Renal cortex interstitium (tissue), 11 donors: Measurements from ENCODE around the gene ACTG2. TPM values are rescaled to one million over a fixed set of nuclear protein-coding genes. Genes with fewer than 3 reads are reported as not detected.

ENCODE experiments used
- DNase-seq, 11 donors: peaks; one replicate each; pipeline ENCODE4 v3.0.0-alpha.2; 2013; ENCODE audit warnings: low read depth in 9 of 11, low spot score in 4 of 11; ENCODE audit errors: extremely low read depth in 1 of 11
- polyA plus RNA-seq, 3 donors: library from polyadenylated mRNA; unstranded; fragments of 120-200 nt; gene quantifications; one replicate each; pipeline ENCODE4 v1.2.1, GENCODE V29; 2013; ENCODE audit not compliant: insufficient read length in 3 of 3

The ACTG2 gene
- polyA plus RNA-seq, 3 donors = 0.50 to 0.89 (median 0.51) TPM

- DNase-seq = peak in 3 of 11 donors; percentile 10 to 50 (median 38)
Measured at GRCh38 chr2:73908689-73909652, 16.2 kb downstream of the ACTG2 start.

- DNase-seq = no peak
Measured at GRCh38 chr2:73910873-73911547, 18.2 kb downstream of the ACTG2 start.

DNA sequence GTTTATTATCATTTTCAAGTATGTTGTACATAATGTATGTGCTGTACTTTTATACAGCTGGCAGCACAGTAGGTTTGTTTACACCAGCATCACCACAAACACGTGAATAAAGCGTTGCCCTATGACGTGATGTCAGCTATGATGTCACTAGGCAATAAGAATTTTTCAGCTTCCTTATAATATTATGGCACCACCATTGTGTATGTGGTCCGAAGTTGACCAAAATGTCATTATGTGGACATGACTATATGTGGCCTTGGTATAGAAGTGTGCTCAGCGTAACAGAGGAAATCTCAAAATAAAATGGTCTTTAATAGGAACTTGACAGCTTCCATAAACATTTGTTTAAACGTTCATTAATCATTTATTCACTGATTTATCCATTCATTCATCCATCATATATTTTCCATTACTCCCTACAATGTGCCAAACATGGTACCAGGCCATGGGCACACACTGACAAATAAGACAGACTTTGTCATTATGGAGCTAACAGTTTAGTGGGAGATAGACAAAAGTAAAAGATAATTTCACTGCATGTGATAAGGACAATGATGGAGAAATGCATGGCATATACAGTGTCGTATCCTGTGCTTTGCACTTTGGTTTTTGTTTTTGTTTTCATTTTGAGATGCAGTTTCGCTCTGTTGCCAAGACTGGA lies 18.9 kb downstream of the ACTG2 start:
- DNase-seq = no peak

DNA sequence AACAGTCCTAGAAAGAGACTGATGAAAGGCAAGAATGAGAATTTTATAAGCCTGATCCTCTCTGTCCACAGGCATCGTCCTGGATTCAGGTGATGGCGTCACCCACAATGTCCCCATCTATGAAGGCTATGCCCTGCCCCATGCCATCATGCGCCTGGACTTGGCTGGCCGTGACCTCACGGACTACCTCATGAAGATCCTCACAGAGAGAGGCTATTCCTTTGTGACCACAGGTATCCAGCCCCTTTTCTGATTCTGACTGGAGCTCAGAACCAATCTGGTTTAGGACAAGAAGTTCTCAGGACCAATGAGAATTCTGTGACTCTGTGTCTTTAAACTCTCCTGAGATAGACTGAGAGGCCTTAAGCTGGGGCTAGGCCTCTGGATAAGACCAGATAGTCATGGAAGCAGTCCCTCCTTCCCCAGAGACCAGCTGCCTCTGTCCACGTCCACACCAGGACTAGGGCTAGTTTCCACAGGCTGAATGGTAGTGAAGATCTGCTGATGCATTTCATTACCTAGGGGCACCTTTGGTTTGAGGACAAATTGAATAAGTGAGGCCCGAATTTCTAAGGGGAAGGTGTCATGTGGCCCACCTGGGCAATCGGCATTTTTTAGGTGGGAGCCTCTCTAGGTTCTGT lies 20.7 kb downstream of the ACTG2 start:
- no peak for DNase-seq

DNA sequence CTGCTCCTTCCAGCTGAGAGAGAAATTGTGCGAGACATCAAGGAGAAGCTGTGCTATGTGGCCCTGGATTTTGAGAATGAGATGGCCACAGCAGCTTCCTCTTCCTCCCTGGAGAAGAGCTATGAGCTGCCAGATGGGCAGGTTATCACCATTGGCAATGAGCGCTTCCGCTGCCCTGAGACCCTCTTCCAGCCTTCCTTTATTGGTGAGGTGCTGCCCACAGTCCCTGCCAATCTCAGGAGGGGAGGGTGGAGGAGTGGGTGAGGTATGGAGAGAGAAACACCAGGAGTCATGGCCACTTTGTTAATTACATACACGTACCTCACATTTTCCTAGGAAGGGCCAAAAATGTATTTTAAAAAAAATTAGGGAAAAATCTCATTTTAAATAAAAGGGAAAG lies 21.9 kb downstream of the ACTG2 start:
- DNase-seq = no peak

DNA sequence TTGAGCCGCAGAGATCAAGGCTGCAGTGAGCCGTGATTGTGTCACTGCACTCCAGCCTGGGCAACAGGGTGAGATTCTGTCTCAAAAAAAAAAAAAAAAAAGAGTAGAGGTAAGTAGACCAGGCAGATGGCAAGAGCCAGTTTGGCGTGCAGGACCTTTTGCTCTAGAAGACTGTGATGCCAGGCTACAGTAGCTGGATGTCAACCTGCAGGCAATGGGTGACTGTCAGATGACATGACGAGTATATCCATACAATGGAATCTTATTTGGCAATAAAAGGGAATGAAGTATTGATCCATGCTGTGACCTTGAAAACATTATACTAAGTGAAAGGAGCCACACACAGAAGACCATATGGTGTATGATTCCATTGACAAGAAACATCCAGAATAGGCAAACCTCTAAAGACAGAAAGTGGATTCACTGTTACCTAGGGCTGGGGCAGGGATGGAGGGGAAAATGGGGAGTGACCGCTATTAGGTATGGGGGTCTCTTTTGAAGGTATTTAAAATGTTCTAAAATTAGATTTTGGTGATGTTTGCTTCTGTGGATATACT lies 22.7 kb downstream of the ACTG2 start:
- no peak for DNase-seq

DNA sequence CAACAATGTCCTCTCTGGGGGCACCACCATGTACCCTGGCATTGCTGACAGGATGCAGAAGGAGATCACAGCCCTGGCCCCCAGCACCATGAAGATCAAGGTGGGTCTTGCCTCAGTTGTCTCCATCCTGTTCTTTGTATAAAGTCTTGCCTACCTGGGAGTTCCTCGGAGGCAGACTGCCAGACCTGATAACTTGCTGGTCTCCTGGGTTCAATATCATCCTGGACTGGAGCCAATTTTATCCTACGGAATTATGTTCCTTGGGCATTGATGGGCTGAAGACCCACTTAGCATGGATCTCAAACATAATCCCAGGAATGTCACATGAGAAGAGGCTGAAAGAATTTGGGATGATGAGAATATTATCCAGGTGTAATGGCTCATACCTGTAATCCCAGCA lies 23.9 kb downstream of the ACTG2 start:
- DNase-seq = no peak

DNA sequence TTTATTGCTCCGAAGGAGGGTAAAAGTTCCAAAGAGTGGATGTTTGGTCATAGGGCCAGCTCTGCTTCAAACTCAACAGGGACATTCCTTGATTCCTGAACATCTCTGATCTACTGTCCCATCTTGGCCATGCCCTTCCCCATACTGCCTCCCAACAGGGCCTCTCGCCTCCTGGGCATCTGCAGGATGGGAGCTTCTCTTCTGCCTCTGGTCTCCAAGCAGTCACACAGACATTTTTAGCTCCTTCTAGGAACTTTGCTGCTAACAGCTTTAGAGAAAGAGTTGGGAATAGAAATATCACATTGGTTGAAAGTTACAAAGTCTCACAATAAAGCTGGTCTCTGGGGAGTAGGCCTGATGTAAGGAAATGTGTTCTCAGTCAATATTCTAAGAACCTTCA lies 24.5 kb downstream of the ACTG2 start:
- DNase-seq = no peak

- no peak for DNase-seq
Measured at GRCh38 chr2:73917696-73918207, 24.9 kb downstream of the ACTG2 start.

DNA sequence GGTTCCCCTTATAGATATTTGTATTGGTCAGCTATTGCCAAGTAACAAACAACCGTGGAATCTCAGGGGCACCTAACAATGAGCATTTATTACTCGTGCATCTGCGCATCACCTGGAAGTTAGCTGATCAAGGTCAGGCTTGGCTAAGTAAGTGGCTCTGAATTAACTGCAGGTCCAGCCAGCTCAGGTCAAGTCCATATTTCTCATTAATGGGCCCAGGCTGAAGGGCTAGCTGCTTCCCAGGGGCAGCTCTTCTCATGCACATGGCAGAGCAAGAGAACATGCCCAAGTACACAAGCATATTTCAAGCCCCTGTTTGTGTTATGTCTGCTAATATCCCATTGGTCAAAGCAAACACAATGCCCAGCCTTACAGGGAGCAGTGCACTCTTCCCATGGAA lies 26.0 kb downstream of the ACTG2 start:
- no peak for DNase-seq

DNA sequence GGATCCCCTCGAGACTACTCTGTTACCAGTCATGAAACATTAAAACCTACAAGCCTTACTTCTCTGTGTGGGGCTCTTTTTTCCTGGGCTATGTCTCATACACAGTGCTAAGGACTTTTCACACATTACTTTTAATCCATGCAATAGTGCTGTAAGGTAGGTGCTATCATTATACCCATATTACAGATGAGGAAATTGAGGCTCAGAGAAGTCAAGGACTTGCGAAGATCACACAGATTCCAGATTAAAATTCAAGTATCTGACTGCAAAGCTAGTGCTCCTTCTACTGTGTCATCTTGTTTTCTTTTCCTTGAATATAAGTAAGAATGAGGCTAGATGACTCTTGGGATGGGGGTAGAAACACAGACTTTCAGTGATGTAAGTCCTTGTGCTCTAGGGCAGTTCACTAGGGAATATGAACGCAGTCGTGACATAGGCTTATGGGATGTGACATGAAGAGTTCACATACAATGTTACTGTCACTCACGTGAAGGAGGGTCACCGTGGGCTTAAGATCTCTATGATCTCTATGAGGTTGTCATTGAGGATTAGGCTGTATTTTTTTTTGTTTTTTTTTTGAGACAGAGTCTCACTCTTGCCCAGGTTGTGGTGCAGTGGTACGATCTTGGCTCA lies 26.9 kb downstream of the ACTG2 start:
- no peak for DNase-seq

- DNase-seq = no peak
Measured at GRCh38 chr2:73920577-73921545, 28.1 kb downstream of the ACTG2 start.

DNA sequence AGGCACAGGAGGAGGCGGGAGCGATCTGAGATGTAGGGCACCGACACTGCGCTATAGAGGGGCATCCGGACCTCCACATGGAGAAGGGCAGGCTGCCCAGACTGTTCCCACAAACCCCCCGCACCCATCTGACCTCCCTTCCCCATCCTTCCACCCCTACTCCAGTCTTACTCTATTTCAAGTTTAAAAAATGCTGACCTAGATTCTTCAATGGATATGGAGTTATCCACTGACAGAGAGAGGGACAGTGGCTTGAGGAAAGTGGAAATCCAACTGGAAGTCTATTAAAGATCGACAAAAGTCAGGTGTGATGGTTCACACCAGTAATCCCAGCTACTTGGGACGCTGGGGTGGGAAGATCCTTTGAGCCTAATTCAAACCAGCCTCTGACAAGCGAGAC lies 28.8 kb downstream of the ACTG2 start:
- no peak for DNase-seq

DNA sequence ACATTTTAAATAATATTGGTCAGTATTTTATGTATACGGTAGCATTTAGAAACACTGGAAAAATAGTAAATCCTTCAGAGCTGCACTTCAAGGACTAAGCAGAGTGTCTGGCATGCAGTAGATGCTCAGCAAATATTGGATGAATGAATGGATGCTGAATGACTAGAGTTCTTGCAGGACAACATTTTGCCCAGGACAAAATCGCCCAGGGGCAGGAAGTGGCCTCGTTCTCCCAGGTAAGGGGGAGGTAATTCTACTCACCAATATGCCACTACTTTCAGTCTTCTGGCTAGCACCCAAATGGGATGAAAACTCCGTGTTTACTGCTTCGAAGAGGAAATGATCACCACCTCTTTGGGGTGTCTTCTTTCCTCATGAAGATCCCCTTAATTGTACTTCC lies 29.9 kb downstream of the ACTG2 start:
- no peak for DNase-seq

DNA sequence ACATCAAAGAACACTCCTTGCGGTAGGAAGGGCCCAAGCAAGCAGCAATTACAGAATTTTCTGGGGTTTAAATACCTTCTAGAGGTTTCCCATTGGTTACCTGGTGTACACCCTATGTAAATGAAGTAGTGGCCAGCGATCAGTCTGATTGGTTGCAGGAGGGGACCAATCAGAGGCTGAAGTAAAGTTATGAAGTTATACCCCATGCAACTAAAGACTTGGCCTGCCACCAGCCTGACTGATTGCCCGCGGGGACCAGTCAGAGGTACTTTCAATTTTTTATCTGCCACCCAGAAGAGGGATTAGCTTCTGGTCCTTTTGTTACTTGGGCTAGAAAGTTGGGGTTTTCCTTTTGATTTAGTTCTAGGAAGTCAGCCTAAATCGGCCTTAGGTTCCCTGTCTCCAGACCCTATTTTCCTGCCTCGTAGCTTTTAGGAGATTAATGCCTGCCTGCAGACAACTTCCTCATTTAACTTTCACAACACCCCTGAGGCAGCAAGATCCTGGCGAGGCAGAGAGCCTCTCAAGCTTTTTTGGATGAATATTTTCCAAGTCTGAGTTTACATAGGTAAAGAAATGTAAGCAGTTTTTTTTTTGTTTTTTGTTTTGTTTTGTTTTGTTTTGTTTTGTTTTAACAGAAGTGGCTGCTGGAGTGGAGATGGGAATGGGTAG lies 32.4 kb downstream of the ACTG2 start:
- no peak for DNase-seq

- no peak for DNase-seq
Measured at GRCh38 chr2:73925853-73926492, 33.2 kb downstream of the ACTG2 start.
